ENCODE results near the gene ROM1.

Gene ROM1

DNA sequence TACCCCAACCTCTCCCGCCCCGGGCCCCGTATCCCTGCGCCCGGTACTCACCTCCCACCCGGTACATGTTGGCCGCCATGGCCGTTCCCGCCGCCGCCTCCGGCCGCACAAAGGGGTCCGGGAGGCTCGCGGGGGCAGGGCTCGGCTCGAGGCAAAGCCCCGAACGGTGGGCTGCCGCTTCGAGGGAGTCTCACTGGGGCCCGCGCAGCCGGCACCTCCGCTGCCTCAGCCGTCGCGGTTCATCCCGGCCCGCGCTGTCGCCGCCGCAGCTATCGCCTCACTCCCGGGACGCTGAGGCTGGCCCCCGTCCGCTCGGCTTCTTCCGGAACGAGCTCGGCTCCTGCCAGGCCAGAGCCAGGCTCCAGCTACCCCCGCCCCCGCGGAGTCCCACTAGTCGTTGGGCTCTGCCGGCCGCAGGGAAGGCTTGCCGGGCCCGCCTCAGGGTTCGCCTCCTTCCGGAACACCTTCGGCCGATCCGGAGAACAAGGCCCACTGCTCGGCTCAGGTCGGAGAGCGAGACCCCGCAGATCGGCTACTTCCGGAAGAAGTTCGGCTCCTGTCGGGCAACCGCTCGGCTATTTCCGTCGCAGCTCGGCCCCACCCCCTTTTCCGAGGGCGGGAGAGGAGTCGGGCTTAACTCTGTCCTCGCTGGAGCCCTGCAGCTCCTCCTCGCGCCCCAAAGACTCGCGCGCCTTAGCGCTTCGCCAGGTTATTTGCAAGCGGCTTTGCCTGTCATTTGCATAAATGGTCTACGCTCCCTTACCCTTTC is 11.5 kb upstream of the ROM1 start, which contains the start of gene MTA2:
MTA2 (minus strand) TSS at position 494 of the 769 bp plus-strand sequence; CDS start at position 79, 415 bp downstream.
- Histone ChIP-seq H3K4me3 (ENCODE audit: low read length) (peak within 1 kb of the TSS; percentile 88), H3K27me3 (ENCODE audit: insufficient read depth, low read length) (peaks cover 25% of the 10 kb centered on the region), H3K9ac (ENCODE audit: low read depth, low read length) (peak within 1 kb of the TSS; percentile 96), H3K4me1 (ENCODE audit: insufficient read depth, low read length) (peaks cover 24% of the 10 kb centered on the region), H3K27ac (ENCODE audit: low read depth, low read length) (peak within 1 kb of the TSS; percentile 94), H3K9me3 (ENCODE audit: insufficient read depth, low read depth, low read length) (no peaks in the 10 kb centered on the region), H3K36me3 (ENCODE audit: insufficient read depth, low read length) (peaks cover 31% of the 10 kb centered on the region)
- under 1% methylated on average over 83 of the region's 83 CpGs for WGBS

DNA sequence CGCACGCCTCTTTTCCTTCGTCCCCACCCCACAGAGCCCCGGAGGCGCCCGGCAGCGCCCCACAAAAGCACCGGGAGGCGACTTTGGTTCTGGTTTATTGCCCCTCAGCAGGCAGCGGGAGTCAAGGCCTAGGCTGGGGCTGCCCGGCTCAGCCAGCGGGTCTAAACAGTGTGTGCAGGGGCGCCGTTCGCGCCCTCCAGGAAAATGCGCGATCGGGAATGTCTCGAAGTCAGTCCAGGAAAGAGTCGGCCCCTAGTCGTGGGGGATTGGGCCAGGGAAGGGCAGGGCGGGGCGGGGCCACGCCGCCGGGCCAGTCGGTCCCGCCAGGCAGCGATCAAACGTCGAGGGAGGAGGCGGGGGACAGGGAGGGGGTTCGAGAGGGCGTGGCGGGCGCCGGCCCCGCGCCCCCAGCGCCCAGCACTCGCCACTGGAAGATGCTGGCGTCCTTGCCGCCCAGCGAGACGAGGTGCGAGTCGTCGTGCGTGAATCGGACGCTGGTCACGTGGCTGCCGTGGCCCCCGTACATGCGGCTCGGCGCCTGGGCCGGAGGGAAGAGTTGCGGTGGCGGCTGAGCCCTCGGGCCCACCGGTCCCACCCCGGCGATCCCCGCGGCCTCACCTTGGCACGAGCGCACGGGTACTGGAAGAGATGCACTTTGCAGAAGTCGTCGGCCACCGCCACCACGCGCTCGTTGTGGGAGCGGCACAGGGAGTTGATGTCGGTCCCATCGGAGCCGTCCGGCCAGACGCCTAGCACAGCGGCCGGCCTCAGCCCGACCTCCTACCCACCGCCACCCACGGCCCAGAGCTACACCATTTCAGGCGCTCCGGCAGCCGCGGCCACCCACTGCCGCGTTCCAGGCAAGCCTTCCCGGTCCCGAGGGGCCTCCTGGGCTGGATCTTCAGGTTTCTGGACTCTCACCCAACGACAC is 10.7 kb upstream of the ROM1 start:
- Histone ChIP-seq H3K27ac (ENCODE audit: low read depth, low read length) (peak overlapping the region; percentile 92), H3K9ac (ENCODE audit: low read depth, low read length) (peak overlapping the region; percentile 77), H3K4me1 (ENCODE audit: insufficient read depth, low read length) (peaks cover 29% of the 10 kb centered on the region), H3K36me3 (ENCODE audit: insufficient read depth, low read length) (peaks cover 25% of the 10 kb centered on the region), H3K9me3 (ENCODE audit: insufficient read depth, low read depth, low read length) (no peaks in the 10 kb centered on the region), H3K4me3 (ENCODE audit: low read length) (peak overlapping the region; percentile 88), H3K27me3 (ENCODE audit: insufficient read depth, low read length) (peaks cover 25% of the 10 kb centered on the region)
- WGBS, result 3% methylated on average over 96 of the region's 96 CpGs

- H3K4me1 ChIP-seq (ENCODE audit: insufficient read depth, low read length), result peaks cover 29% of the 10 kb centered on the region
- 47% methylated on average over 13 of the region's 13 CpGs for WGBS
- H3K36me3 ChIP-seq (ENCODE audit: insufficient read depth, low read length), result peaks cover 19% of the 10 kb centered on the region
- H3K4me3 ChIP-seq (ENCODE audit: low read length), result peak overlapping the region; percentile 88
- H3K27me3 ChIP-seq (ENCODE audit: insufficient read depth, low read length), result peaks cover 25% of the 10 kb centered on the region
- H3K9ac ChIP-seq (ENCODE audit: low read depth, low read length), result peak overlapping the region; percentile 77; the same call in 1 of the 2 replicates
- no peaks in the 10 kb centered on the region for H3K9me3 ChIP-seq (ENCODE audit: insufficient read depth, low read depth, low read length)
- no peak overlapping the region for H3K27ac ChIP-seq (ENCODE audit: low read depth, low read length)
Observed at GRCh38 chr11:62603072-62603408, 10.0 kb upstream of the ROM1 start.

DNA sequence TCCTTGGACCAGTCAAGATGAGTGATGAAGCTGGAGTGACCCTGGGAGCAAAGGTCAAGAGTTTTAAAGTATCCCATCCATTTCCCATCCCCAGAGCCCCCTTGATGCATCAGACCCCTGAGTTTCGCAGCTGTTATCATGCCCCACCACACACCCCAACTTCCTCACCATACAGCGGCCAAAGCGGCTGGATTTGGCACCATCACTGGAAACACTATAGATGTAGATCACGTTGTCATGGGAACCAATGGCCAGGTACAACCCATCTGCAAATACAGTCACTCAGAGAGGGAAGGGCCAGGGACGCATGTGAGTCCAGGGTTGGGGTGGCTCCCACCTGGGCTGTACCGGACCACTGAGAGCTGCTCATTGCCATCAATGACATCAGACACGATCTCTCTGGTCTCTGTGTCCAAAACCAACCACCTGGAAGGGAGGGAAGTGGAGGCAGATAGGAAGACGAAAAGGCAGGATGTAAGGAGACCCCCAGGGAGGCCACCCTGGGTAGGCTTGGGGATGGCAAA is 9.2 kb upstream of the ROM1 start:
- Histone ChIP-seq H3K36me3 (ENCODE audit: insufficient read depth, low read length) (peaks cover 11% of the 10 kb centered on the region), H3K27ac (ENCODE audit: low read depth, low read length) (no peak overlapping the region)
- 93% methylated on average over 8 of the region's 8 CpGs for WGBS

DNA sequence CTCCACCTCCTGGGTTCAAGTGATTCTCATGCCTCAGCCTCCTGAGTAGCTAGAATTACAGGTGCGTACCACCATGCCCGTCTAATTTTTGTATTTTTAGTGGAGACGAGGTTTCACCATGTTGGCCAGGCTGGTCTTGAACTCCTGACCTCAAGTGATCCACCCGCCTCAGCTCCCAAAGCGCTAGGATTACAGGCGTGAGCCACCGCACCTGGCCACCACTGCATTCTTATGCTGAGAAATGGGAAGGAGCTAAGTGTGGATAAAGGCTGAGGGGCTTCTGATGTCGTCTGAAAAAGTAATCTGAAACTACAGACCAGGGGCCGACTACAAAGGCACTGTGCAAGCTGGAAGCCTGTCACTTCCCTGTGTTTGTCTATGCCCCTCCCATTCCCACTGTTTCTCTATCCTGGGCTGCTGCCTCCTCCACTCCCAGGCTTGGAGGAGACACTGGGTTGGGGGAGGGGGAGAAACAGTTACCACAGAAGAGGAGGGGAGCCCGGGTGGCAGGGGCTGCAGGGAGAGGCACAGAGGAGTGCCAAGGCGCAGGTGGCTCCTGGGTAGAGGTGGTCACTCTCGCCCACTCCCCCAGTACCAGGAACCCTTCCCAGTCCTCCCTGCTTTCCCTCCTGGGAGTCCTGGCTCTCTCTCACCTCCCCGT is 8.5 kb upstream of the ROM1 start:
- Histone ChIP-seq H3K36me3 (ENCODE audit: insufficient read depth, low read length) (peaks cover 6% of the 10 kb centered on the region; the same call in 1 of the 2 replicates), H3K9ac (ENCODE audit: low read depth, low read length) (no peak overlapping the region)

More for the DNA sequence above, 9.2 kb upstream of the ROM1 start:
- H3K27me3 ChIP-seq (ENCODE audit: insufficient read depth, low read length), result peaks cover 25% of the 10 kb centered on the region
- H3K4me1 ChIP-seq (ENCODE audit: insufficient read depth, low read length), result peaks cover 25% of the 10 kb centered on the region
- no peak overlapping the region for H3K9ac ChIP-seq (ENCODE audit: low read depth, low read length)
- no peak overlapping the region for H3K4me3 ChIP-seq (ENCODE audit: low read length)
- H3K9me3 ChIP-seq (ENCODE audit: insufficient read depth, low read depth, low read length), result no peaks in the 10 kb centered on the region

DNA sequence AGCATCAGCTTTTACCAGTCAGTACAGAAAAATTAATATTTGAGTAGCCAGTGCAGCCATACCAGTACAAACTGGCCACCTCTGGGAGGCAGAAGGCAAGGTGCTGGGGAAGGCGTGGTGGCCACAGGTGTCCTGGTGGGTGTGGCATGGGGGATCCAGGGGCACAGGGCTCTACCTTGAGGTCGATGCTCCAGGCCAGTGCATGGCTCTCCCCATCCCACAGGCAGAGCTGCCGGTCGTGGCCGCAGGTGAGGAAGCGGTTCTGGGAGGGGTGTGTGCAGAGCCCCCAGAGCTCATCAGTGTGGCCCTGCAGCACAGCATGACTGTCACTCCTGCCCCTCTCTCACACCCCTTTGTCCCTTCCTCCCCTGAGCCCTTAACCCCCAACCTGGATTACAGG is 7.6 kb upstream of the ROM1 start:
- Histone ChIP-seq H3K9me3 (ENCODE audit: insufficient read depth, low read depth, low read length) (no peaks in the 10 kb centered on the region), H3K27ac (ENCODE audit: low read depth, low read length) (no peak overlapping the region), H3K36me3 (ENCODE audit: insufficient read depth, low read length) (no peaks in the 10 kb centered on the region), H3K4me1 (ENCODE audit: insufficient read depth, low read length) (peaks cover 12% of the 10 kb centered on the region; the same call in 1 of the 2 replicates), H3K4me3 (ENCODE audit: low read length) (no peak overlapping the region), H3K9ac (ENCODE audit: low read depth, low read length) (no peak overlapping the region), H3K27me3 (ENCODE audit: insufficient read depth, low read length) (peaks cover 25% of the 10 kb centered on the region)
- 96% methylated on average over 6 of the region's 6 CpGs for WGBS

More for the DNA sequence above, 8.5 kb upstream of the ROM1 start:
- Histone ChIP-seq H3K4me3 (ENCODE audit: low read length) (no peak overlapping the region), H3K27ac (ENCODE audit: low read depth, low read length) (no peak overlapping the region), H3K4me1 (ENCODE audit: insufficient read depth, low read length) (peaks cover 19% of the 10 kb centered on the region), H3K9me3 (ENCODE audit: insufficient read depth, low read depth, low read length) (no peaks in the 10 kb centered on the region), H3K27me3 (ENCODE audit: insufficient read depth, low read length) (peaks cover 25% of the 10 kb centered on the region)
- WGBS, result 66% methylated on average over 11 of the region's 13 CpGs

- Histone ChIP-seq H3K27me3 (ENCODE audit: insufficient read depth, low read length) (peaks cover 21% of the 10 kb centered on the region), H3K27ac (ENCODE audit: low read depth, low read length) (no peak overlapping the region), H3K4me1 (ENCODE audit: insufficient read depth, low read length) (peaks cover 12% of the 10 kb centered on the region; the same call in 1 of the 2 replicates), H3K4me3 (ENCODE audit: low read length) (no peak overlapping the region), H3K9me3 (ENCODE audit: insufficient read depth, low read depth, low read length) (no peaks in the 10 kb centered on the region), H3K36me3 (ENCODE audit: insufficient read depth, low read length) (no peaks in the 10 kb centered on the region), H3K9ac (ENCODE audit: low read depth, low read length) (no peak overlapping the region)
- WGBS, result 93% methylated on average over 15 of the region's 15 CpGs
Observed at GRCh38 chr11:62605902-62606301, 7.2 kb upstream of the ROM1 start.

GRCh38 chr11:62607714-62608113 is 5.3 kb upstream of the ROM1 start:
- H3K4me1 ChIP-seq (ENCODE audit: insufficient read depth, low read length), result peaks cover 17% of the 10 kb centered on the region; the same call in 1 of the 2 replicates

DNA sequence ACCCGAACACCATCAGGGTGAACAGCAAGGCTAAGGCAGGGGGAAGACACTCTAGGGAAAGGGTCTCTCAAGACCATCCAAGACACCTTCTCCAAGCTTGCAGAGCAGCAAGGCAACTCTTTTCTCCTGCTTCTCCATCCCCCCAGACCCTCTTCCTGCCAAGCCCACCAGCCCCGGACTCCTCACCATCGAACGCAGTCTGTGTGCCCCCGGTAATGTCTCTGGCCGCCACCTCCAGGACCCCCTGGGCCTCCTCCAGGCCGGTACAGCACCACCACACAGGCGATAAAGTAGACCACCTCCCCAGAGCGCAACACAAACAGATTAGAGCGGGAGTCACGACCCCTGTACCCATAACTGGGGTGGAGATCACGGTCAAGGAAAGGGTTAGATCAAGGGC is 4.3 kb upstream of the ROM1 start:
- no peak overlapping the region for H3K4me3 ChIP-seq (ENCODE audit: low read length)
- peaks cover 13% of the 10 kb centered on the region; the same call in 1 of the 2 replicates for H3K4me1 ChIP-seq (ENCODE audit: insufficient read depth, low read length)
- 94% methylated on average over 12 of the region's 12 CpGs for WGBS
- peaks cover 16% of the 10 kb centered on the region for H3K27me3 ChIP-seq (ENCODE audit: insufficient read depth, low read length)
- no peaks in the 10 kb centered on the region for H3K36me3 ChIP-seq (ENCODE audit: insufficient read depth, low read length)
- no peak overlapping the region for H3K9ac ChIP-seq (ENCODE audit: low read depth, low read length)
- H3K27ac ChIP-seq (ENCODE audit: low read depth, low read length), result no peak overlapping the region
- H3K9me3 ChIP-seq (ENCODE audit: insufficient read depth, low read depth, low read length), result no peaks in the 10 kb centered on the region

More at GRCh38 chr11:62607714-62608113, 5.3 kb upstream of the ROM1 start:
- H3K27ac ChIP-seq (ENCODE audit: low read depth, low read length), result no peak overlapping the region
- no peak overlapping the region for H3K4me3 ChIP-seq (ENCODE audit: low read length)
- WGBS, result 87% methylated on average over 4 of the region's 4 CpGs
- peaks cover 26% of the 10 kb centered on the region for H3K27me3 ChIP-seq (ENCODE audit: insufficient read depth, low read length)
- H3K9ac ChIP-seq (ENCODE audit: low read depth, low read length), result no peak overlapping the region
- no peaks in the 10 kb centered on the region for H3K9me3 ChIP-seq (ENCODE audit: insufficient read depth, low read depth, low read length)
- H3K36me3 ChIP-seq (ENCODE audit: insufficient read depth, low read length), result no peaks in the 10 kb centered on the region

DNA sequence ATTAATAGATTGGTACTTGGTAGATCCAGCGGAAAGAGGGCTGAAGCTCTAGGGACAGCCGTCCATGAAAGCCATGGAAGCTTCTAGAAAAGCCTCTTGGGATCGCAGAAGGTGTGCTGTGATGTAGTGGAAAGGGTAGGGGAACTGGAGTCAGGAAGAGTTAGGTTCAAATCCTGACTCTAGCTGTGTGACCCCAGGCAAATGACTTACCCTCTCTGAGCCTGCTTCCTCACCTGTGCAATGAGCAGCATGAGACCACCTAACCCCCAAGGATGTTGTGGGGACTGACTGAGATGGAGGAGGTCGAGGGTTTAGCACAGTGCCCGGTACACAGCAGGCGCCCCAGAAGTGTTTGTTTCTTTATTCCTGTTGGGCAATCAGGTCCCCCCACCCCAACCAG is 2.7 kb upstream of the ROM1 start:
- Histone ChIP-seq H3K9ac (ENCODE audit: low read depth, low read length) (no peak overlapping the region), H3K9me3 (ENCODE audit: insufficient read depth, low read depth, low read length) (no peaks in the 10 kb centered on the region), H3K4me1 (ENCODE audit: insufficient read depth, low read length) (peaks cover 9% of the 10 kb centered on the region; the same call in 1 of the 2 replicates), H3K27ac (ENCODE audit: low read depth, low read length) (no peak overlapping the region), H3K36me3 (ENCODE audit: insufficient read depth, low read length) (peaks cover 2% of the 10 kb centered on the region; the same call in 1 of the 2 replicates), H3K4me3 (ENCODE audit: low read length) (no peak overlapping the region), H3K27me3 (ENCODE audit: insufficient read depth, low read length) (peaks cover 10% of the 10 kb centered on the region; the same call in 1 of the 2 replicates)
- 91% methylated on average over 6 of the region's 6 CpGs for WGBS
